ENCODE results near the gene MCOLN2. TPM values are rescaled to one million over a fixed set of nuclear protein-coding genes. Genes with fewer than 3 reads are reported as not detected.

The MCOLN2 gene
- total RNA-seq, 1 experiment from 2014 or later: 11.3 TPM

DNA sequence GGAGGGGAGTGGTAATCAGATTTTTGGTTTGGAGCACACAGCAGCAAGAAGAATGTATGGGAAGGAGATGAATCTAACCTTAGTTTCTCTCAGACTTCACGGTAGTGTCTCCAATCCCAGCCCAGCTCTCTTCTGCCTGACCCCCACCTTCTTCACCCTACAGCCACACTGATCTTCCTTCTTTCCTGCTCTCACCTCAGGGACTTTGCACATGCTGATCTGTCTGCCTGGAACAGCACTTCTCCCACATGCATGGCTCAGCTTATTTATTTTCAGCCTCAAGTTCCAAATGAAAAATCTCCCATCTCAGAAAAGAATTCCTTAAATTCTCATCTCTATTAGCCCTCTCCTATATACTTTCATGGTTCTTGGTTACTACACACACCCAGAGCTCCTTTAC, 55.1 kb downstream of the MCOLN2 start:
- RAD21 ChIA-PET (ENCODE audit: low non-redundant PET in 1 of 2, low total read pairs in 2 of 2, uncharacterized antibody in 2 of 2, unreplicated experiment in 2 of 2): no interaction called here

More for the DNA sequence above, 55.1 kb downstream of the MCOLN2 start:
- Histone ChIP-seq H3K4me1 (ENCODE audit: control insufficient read depth in 1 of 2, insufficient read depth in 2 of 2, low read length in 2 of 2) (peaks cover 16 to 22% of the 10 kb centered on the region in 2 experiments), H3K9me3 (ENCODE audit: control insufficient read depth in 1 of 2, insufficient read depth in 1 of 2, low read depth in 1 of 2, low read length in 2 of 2) (no peaks in the 10 kb centered on the region), H2AFZ (ENCODE audit: low read depth, low read length, poor library complexity, severe bottlenecking) (no peak overlapping the region), H3K9me2 (ENCODE audit: insufficient read depth) (no peaks in the 10 kb centered on the region), H3K36me3 (ENCODE audit: control insufficient read depth in 1 of 2, insufficient read depth in 2 of 2, low read length in 2 of 2) (no peaks in the 10 kb centered on the region), H4K20me1 (ENCODE audit: insufficient read depth) (no peaks in the 10 kb centered on the region), H3K4me3 (replicated peaks in 1 of 2; ENCODE audit: low read depth in 1 of 2, low read length in 2 of 2) (no peak overlapping the region), H3K9ac (ENCODE audit: low read length) (no peak overlapping the region), H3K79me2 (ENCODE audit: insufficient read depth, low read length) (no peaks in the 10 kb centered on the region), H3K4me2 (ENCODE audit: low read length) (no peak overlapping the region), H3K27me3 (ENCODE audit: insufficient read depth, low read length) (no peaks in the 10 kb centered on the region), H3K27ac (ENCODE audit: low read depth, low read length) (no peak overlapping the region)
- intact Hi-C loops (cut with micrococcal nuclease): loop anchor here (10.0 kb wide), 1 partner anchor 163 kb away; no protein-coding TSS in a partner anchor
- TF ChIP-seq CEBPB (IDR thresholded peaks at IDR 0.05; ENCODE audit: low read depth): no peak
- no peak for TF ChIP-seq EZH2phosphoT487 (IDR thresholded peaks at IDR 0.05; ENCODE audit: borderline replicate concordance)
- TF ChIP-seq ZNF274 (IDR thresholded peaks at IDR 0.05; ENCODE audit: low read depth, low read length): no peak
- TF ChIP-seq SRF (IDR thresholded peaks at IDR 0.05; ENCODE audit: low read depth): no peak
- no peak for TF ChIP-seq JUND (IDR thresholded peaks at IDR 0.05)
- no peak for TF ChIP-seq EZH2 (IDR thresholded peaks at IDR 0.05)
- TF ChIP-seq TCF7L2 (IDR thresholded peaks at IDR 0.05; ENCODE audit: borderline replicate concordance, extremely low read depth, insufficient read depth, insufficient read length): no peak
- TF ChIP-seq YY1 (IDR thresholded peaks at IDR 0.05; ENCODE audit: extremely low read depth, insufficient replicate concordance, low read depth, low read length): no peak
- TF ChIP-seq CBX3 (IDR thresholded peaks at IDR 0.05; ENCODE audit: low read depth): no peak
- TF ChIP-seq ZFX (IDR thresholded peaks at IDR 0.05): no peak
- TF ChIP-seq ELF1 (IDR thresholded peaks at IDR 0.05; ENCODE audit: borderline replicate concordance, low read depth): no peak
- no peak for TF ChIP-seq POLR2AphosphoS5 (IDR thresholded peaks at IDR 0.05; ENCODE audit: low read depth, low read length)
- TF ChIP-seq, protein P1, sequence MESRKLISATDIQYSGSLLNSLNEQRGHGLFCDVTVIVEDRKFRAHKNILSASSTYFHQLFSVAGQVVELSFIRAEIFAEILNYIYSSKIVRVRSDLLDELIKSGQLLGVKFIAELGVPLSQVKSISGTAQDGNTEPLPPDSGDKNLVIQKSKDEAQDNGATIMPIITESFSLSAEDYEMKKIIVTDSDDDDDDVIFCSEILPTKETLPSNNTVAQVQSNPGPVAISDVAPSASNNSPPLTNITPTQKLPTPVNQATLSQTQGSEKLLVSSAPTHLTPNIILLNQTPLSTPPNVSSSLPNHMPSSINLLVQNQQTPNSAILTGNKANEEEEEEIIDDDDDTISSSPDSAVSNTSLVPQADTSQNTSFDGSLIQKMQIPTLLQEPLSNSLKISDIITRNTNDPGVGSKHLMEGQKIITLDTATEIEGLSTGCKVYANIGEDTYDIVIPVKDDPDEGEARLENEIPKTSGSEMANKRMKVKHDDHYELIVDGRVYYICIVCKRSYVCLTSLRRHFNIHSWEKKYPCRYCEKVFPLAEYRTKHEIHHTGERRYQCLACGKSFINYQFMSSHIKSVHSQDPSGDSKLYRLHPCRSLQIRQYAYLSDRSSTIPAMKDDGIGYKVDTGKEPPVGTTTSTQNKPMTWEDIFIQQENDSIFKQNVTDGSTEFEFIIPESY (IDR thresholded peaks at IDR 0.05; ENCODE audit: extremely low read depth, insufficient replicate concordance, low read length): no peak
- TF ChIP-seq RAD21 (IDR thresholded peaks at IDR 0.05; ENCODE audit: low read depth): no peak
- TF ChIP-seq REST (IDR thresholded peaks at IDR 0.05; ENCODE audit: low read depth): no peak
- TF ChIP-seq FOSL1 (IDR thresholded peaks at IDR 0.05; ENCODE audit: low read depth): no peak
- no peak for TF ChIP-seq MAX (IDR thresholded peaks at IDR 0.05)
- TF ChIP-seq SP1 (IDR thresholded peaks at IDR 0.05; ENCODE audit: low read depth): no peak
- ATAC-seq: no peak
- CTCF ChIA-PET: interaction anchor here (0.8 to 1.7 kb wide), 3 partner anchors 298 to 318 kb away, joined by 4 to 9 read pairs (median 4); partner anchors contain the start of gene C1orf52
- no TSS peak for BruUV-seq (replicated peaks)
- POLR2A ChIA-PET: no interaction called here
- no peak for DNase-seq (ENCODE audit: low read depth, low spot score)
